H54 (cell line): ENCODE results near the gene UBE2E3.
"Not testable (repeated sequence)": the region's sequence is repeated elsewhere in the genome, so short reads cannot be mapped to it uniquely, and the experiment has no call there.

ENCODE experiments used
- DNase-seq: peaks from one replicate; pipeline ENCODE4 v3.0.0; 2011; ENCODE audit warnings: low spot score, mixed read lengths; ENCODE audit not compliant: insufficient read length
- FAIRE-seq: peaks from 3 replicates; lab custom pipeline; 2011; peaks lifted over from hg19 to GRCh38; lab: Jason Lieb, UNC
- POLR2A ChIP-seq: IDR thresholded peaks from 2 replicates; pipeline ENCODE4 v1.6.1; 2011; ENCODE audit warnings: low read depth, mild to moderate bottlenecking, low read length

The UBE2E3 gene

GRCh38 chr2:181036848-181037603 lies 56.6 kb downstream of the UBE2E3 start:
- FAIRE-seq (peak; percentile 87), DNase-seq (no peak)

DNA sequence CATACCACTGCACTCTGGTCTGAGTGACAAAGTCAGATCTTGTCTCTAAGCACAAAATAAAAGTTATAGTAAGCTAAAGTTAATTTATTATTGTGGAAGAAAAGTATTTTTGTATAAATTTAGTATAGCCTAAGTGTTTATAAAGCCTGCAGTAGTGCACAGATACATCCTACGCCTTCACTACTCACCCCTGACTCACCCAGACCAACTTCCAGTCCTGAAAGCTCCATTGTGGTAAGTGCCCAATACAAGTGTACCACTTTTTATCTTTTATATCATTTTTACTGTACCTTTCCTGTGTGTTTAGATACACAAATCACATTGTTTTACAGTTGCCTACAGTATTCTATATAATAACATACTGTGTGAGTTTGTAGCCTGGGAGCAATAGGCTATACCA lies 57.5 kb downstream of the UBE2E3 start:
- TF ChIP-seq POLR2A: no peak
- peak; percentile 68 for FAIRE-seq

More at GRCh38 chr2:181036848-181037603, 56.6 kb downstream of the UBE2E3 start:
- no peak for TF ChIP-seq POLR2A

DNA sequence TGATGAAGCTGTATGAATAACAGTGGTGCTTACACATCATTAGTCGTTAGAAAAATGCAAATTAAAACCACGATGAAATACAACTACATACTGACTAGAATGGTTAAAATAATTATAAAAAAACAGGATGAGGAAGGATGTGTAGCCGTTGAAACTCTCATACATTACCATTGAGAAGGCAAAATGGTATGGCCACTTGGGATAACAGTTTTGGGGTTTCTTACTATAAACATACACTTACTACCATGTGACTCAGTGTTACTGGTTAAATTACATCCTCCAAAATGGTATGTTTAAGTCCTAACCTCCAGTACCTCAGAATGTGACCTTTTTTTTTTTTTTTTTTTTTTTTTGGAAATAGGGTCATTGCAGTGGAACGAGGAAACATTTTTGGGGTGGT lies 58.4 kb downstream of the UBE2E3 start:
- TF ChIP-seq POLR2A: no peak
- FAIRE-seq: peak; percentile 38
- DNase-seq: no peak

More for the DNA sequence above, 57.5 kb downstream of the UBE2E3 start:
- no peak for DNase-seq

- DNase-seq: not testable (repeated sequence)
Measured at GRCh38 chr2:181040839-181041238, 60.4 kb downstream of the UBE2E3 start.

DNA sequence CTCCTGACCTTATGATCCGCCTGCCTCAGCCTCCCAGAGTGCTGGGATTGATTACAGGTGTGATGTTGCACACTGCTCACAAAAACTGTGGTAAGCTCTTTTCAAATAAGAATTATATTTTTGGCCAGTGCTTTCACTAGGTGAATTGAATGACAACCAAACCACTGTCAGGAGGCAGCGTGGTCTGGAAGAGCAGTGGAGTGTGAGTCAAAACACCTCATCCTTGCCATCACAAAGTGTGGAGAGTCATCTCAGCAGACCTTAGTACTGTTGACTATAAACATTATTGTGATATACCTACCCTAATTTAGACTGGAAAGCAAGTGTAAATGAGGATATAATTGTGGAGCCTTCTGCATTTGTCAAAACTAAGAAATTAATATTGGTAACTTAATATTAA lies 61.3 kb downstream of the UBE2E3 start:
- no peak for TF ChIP-seq POLR2A
- DNase-seq (no peak), FAIRE-seq (peak; percentile 15)

More at GRCh38 chr2:181040839-181041238, 60.4 kb downstream of the UBE2E3 start:
- not testable (repeated sequence) for FAIRE-seq

- TF ChIP-seq POLR2A: no peak
- FAIRE-seq: no peak
- DNase-seq: no peak
Measured at GRCh38 chr2:181042706-181043105, 62.3 kb downstream of the UBE2E3 start.

DNA sequence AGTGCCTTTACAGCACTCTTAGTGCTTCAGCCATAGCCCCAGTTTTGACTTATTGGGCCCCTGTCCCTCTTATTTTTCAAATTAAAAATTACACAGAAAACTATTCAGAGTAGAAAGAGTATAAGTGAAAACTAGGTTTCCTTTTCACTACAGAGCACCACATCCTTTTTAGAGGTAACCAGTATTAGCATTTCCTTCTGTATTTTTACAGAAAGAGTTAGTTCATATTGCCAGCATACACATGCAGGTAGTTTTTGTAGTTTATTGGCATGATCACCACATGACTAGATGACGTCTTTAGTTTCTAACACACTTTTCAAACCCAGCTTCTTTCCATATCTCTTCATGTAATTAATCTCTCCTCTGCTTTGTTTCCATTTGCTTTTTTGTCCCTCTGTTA lies 66.4 kb downstream of the UBE2E3 start:
- DNase-seq (no peak), FAIRE-seq (no peak)
- no peak for TF ChIP-seq POLR2A

GRCh38 chr2:181047829-181048228 lies 67.4 kb downstream of the UBE2E3 start:
- TF ChIP-seq POLR2A: no peak
- DNase-seq (no peak), FAIRE-seq (no peak)

- DNase-seq (no peak), FAIRE-seq (no peak)
- TF ChIP-seq POLR2A: no peak
Measured at GRCh38 chr2:181051861-181052522, 71.6 kb downstream of the UBE2E3 start.

GRCh38 chr2:181052523-181052891 lies 72.1 kb downstream of the UBE2E3 start:
- FAIRE-seq: no peak
- no peak for DNase-seq
- no peak for TF ChIP-seq POLR2A

DNA sequence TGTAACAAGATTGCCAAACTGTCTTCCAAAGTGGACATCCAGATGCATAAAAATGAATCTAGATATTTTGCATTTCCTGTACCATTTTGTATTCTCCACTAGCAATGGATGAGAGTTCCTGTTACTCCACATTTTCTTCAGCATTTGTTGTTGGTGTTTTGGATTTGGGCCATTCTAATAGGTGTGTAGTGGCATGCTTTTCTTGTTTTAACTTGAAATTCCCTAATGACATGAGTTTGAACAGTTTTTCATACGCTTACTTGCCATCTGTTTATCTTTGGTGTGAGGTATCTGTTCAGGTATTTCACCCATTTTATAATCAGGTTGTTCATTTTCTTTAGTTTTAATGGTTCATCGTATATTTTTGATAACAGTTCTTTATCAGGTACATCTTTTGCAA lies 73.9 kb downstream of the UBE2E3 start:
- no peak for DNase-seq
- FAIRE-seq: peak; percentile 75
- TF ChIP-seq POLR2A: no peak

DNA sequence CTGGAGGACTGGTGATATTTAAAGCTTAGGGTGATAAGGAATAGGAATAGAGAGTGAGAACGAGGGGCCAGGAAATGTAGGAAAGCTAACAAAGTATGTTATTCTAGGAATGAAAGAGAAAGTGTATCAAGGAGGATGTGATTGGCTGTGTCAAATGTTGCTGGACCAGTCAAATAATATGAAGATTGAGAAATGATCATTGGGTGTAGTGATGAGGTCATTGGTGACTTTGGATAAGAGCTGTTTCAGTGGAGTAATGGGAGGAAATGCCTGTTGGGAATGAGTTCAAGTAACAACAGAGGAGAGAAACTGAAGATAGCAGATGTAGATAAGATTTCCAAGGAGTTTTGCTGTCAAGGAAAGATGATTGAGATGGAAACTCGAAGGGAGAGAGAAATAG lies 74.4 kb downstream of the UBE2E3 start:
- TF ChIP-seq POLR2A: no peak
- FAIRE-seq: no peak
- no peak for DNase-seq

DNA sequence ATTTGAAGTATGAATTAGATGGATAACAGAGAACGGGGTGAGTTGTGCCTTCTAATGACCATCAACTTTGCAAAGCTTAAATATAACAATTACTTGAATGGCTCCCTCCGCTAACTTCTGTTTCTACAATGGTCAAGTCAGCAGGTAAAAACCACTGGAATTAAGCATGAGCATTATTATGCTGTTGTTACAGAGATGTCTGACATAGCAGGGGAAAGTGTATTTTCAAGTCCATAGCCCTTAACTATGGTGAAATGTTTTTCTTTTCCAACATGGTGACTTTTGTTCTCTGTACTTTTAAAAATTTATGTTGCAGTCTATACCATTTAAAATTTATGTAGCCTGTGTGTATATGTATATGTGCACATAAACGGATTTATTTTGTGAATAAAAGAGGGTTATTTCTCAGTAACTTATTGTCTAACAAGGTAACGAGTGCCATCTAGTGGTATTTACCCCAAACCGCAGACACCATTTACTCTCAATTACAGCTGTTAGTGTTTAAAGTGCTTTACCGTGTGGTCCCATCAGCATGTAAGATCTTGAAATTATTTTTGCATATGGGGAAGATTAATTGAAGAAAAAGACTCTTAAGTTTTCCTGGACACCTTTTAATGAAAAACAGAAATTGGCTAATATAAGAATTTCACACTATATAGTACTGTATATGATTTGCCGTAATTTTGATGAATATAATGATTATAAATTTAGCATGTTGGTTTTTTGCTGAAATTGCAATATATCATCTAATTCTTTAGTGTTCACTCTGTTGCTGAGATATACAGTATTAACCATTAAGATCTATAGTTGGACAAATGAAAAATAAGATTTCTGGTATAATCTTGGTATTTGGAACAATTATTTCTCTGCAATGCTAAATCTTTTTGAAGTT lies 78.2 kb downstream of the UBE2E3 start:
- no peak for DNase-seq
- peak; percentile 90 for FAIRE-seq
- TF ChIP-seq POLR2A: no peak

- TF ChIP-seq POLR2A: no peak
- DNase-seq: no peak
- peak; percentile 74 for FAIRE-seq
Measured at GRCh38 chr2:181063696-181064095, 83.3 kb downstream of the UBE2E3 start.
